Left cardiac atrium (tissue), 4 donors: ENCODE results near the gene LGALS7. TPM values are rescaled to one million over a fixed set of nuclear protein-coding genes. Genes with fewer than 3 reads are reported as not detected.

Experiments used
- ATAC-seq, 2 donors: fragments of 200-7000 bp; cut with Tn5 transposase; one replicate each; pipeline ENCODE4 v1.9.1; 2020; ENCODE audit warnings: mild to moderate bottlenecking in 2 of 2, moderate library complexity in 2 of 2
- DNase-seq: peaks from one replicate; pipeline ENCODE4 v3.0.0-alpha.2; 2020
- intact Hi-C, 2 donors: fragments of 100-400 bp; cut with DNase I; formaldehyde crosslinking; loops; one replicate each; pipeline versions ENCODE4 v1.14.1 to v1.15.1; 2022 to 2023
- total RNA-seq, 2 donors: library from RNA; stranded (reverse); fragmentation: NEBNext Ultra II Directional; extraction: Animal tissue kit (Norgen Biotek cat#: 25700); gene quantifications; one replicate each; pipeline ENCODE4 v1.2.1, GENCODE V29; 2021
- donor health status: DM: no; HTN: yes; CAD: no.
- donor health status: DM: no; HTN: yes; CAD: no; lungs with severe emphysema.
- donor health status: DM: yes; HTN: yes; CAD: no.
- donor health status: Dilated cardiomyopathy.

The LGALS7 gene
- total RNA-seq, 2 donors from 2014 or later = not detected

GRCh38 chr19:38733241-38733492, 40.1 kb downstream of the LGALS7 start:
- intact Hi-C loops = no loop called here
- ATAC-seq = no peak
- peak; percentile 17 for DNase-seq

DNA sequence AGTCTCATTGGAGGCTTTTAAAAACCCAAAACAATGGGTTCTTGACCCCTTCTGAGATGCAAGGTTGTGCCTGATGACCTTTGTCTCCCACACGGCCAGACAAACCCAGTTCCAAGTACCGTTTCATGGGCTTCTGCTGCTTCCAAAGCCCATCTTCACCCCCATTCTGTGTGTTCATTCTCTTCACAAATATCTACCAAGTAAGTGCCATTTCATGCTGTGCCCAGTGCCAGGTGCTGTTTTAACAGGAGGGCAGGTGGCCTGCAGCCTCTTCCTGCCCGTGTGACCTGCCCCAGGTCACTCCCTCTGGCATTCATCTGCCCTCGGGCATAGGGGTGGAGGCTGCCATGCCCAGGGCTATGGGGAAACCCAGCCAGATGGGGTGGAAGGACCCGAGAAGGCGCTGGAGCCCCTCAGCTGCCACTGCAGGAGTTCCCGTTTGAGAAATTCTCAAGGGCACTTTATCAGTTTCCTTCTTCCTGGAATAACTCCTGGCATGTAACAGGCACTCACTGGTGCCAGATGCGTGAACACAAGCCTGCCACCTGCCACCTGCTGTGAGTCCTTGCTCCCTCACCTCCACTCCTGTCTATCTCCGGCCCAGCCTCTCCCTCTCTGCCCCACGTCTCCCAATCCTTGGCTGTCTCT, 41.5 kb downstream of the LGALS7 start:
- no peak for ATAC-seq
- intact Hi-C loops = no loop called here
- peak; percentile 20 for DNase-seq

- DNase-seq (peak; percentile 19), ATAC-seq (no peak)
- intact Hi-C loops = no loop called here
Observed at GRCh38 chr19:38730731-38731589, 42.4 kb downstream of the LGALS7 start.

DNA sequence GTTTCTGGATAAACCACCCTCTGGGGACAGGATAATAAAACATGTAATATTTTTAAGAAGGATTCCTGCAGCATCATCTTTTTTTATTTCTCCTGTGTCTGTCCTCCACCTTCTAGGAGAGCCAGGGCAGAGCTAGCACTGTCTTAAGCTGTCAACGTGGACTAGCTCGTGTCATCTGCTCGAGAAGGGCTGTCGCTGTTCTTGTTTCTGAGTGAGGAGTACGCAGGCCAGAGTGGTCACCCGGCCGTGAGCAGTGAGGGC, 42.9 kb downstream of the LGALS7 start:
- peak; percentile 26 for DNase-seq
- intact Hi-C loops = no loop called here
- ATAC-seq = no peak

DNA sequence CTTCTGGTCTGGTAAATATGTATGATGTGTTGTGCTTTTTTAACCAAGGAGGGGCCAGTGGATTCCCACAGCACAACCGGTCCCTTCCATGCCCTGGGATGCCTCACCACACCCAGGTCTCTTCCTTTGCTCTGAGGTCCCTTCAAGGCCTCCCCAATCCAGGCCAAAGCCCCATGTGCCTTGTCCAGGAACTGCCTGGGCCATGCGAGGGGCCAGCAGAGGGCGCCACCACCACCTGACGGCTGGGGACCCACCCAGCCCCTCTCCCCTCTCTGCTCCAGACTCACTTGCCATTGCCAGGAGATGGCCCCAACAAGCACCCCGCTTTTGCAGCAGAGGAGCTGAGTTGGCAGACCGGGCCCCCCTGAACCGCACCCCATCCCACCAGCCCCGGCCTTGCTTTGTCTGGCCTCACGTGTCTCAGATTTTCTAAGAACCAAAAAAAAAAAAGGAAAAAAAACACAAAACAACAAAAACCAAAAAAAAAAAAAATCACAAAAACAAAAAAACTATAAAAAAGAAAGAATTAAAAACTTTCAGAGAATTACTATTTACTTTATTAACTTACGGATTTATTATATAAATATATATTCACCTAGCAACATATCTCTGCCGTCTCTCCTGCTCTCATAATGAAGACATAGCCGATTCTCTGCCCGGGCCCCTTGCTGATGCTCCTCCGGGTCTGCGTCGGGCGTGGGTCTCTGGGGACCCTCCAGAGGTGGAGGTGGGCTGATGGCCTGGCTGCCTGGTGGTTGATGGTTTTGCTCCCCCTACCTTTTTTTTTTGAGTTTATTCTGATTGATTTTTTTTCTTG, 43.5 kb downstream of the LGALS7 start:
- DNase-seq = peak; percentile 82
- peak; percentile 21 to 45 for ATAC-seq
- intact Hi-C loops = no loop called here

DNA sequence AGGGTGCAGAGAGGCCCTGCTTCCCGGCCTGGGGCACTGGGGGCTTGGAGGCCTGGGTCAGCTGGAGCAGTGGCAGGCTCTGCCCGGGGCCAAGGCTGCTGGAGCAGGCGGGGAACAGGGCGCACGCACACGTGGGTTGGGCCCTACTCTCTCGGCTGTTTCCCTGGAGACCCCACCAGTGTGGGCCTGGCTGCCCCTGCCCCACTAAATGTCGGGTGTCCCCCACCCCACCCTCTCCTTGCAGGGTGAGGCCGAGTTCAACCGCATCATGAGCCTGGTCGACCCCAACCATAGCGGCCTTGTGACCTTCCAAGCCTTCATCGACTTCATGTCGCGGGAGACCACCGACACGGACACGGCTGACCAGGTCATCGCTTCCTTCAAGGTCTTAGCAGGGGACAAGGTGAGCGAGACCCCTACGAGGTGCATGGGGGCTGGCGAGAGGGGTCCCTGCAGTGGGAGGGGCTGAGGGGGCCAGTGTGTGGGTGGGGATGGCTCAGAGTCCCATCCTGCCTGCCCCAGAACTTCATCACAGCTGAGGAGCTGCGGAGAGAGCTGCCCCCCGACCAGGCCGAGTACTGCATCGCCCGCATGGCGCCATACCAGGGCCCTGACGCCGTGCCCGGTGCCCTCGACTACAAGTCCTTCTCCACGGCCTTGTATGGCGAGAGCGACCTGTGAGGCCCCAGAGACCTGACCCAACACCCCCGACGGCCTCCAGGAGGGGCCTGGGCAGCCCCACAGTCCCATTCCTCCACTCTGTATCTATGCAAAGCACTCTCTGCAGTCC, 44.4 kb downstream of the LGALS7 start:
- intact Hi-C loops = no loop called here
- no peak for ATAC-seq
- peak; percentile 34 for DNase-seq

GRCh38 chr19:38727868-38728660, 45.3 kb downstream of the LGALS7 start:
- ATAC-seq = peak; percentile 24 to 56
- intact Hi-C loops = no loop called here
- peak; percentile 61 for DNase-seq

DNA sequence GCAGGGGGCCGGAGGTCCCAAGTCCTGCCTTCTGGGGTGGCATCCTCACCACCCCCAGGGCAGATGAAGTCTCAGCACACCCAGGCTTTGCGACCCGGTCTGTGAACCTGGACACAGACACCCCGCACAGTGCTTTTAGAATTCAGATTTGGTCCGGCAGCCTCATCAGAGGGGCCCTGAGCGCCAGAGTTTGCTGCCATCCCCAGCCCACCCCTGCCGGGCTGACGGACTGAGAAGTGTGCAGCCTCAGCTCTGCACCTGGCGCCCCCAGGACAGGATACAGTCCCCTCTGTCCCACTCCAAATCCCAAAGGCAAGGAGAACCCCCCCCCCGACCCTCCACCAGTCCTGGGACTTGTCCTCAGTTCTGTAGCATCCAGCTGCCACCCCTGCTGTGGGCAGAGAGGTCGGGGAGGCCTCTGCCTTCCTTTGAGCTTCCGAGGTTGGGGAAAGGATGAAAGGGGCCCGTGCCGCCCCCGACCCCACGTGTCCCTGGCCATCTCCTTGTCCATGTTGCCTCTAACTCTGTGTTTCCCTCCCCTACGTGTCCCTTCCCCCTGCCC, 45.9 kb downstream of the LGALS7 start:
- ATAC-seq (no peak), DNase-seq (peak; percentile 19)
- intact Hi-C loops = no loop called here

DNA sequence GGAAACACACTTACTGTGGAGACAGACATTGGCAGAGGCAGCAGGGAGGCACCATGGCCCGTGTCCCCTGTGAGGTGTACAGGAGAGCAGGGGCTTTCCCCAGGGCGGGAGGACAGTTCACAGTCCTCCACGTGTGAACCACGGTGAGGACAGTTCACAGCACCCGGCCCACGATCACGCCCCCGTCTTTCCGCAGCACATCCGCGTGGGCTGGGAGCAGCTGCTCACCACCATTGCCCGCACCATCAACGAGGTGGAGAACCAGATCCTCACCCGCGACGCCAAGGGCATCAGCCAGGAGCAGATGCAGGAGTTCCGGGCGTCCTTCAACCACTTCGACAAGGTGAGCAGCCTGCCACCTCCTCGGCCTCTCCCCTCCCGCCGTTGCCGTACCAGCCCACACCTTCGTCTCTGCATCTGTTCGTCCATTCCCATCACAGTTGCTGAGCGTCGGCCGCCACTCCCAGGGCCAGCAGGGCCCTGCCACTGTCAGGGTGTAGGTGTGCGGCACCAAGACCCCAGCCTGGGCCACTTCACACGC, 46.5 kb downstream of the LGALS7 start:
- intact Hi-C loops = no loop called here
- ATAC-seq (no peak), DNase-seq (no peak)

- DNase-seq (no peak), ATAC-seq (no peak)
- intact Hi-C loops = no loop called here
Observed at GRCh38 chr19:38726284-38726673, 47.0 kb downstream of the LGALS7 start.

- intact Hi-C loops = no loop called here
- DNase-seq (no peak), ATAC-seq (no peak)
Observed at GRCh38 chr19:38725469-38726283, 47.6 kb downstream of the LGALS7 start.

DNA sequence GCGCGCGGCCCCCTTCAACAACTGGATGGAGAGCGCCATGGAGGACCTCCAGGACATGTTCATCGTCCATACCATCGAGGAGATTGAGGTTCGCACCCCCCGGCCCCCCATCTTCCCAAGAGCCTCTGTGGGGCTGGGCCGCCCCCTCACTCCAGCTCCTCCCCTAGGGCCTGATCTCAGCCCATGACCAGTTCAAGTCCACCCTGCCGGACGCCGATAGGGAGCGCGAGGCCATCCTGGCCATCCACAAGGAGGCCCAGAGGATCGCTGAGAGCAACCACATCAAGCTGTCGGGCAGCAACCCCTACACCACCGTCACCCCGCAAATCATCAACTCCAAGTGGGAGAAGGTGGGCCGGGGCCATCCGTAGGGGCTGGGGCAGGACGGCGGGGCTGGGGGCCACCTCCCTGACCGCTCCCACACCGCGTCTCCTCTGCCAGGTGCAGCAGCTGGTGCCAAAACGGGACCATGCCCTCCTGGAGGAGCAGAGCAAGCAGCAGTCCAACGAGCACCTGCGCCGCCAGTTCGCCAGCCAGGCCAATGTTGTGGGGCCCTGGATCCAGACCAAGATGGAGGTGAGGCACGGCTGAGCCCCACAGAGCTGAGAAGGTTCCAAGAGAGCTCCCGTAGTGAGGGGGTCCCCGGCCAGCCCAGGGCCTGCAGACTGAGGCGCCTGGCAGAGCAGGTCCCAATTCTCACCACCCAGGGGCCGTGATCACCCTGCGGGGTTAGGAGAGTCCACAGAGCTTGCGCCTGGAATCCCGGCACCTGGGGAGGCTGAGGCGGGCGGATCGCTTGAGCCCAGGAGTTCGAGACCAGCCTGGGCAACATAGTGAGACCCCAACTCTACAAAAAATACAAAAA, 49.1 kb downstream of the LGALS7 start:
- DNase-seq = no peak
- intact Hi-C loops = no loop called here
- no peak for ATAC-seq

GRCh38 chr19:38723606-38723965, 49.7 kb downstream of the LGALS7 start:
- ATAC-seq = no peak
- DNase-seq = no peak
- intact Hi-C loops = no loop called here

GRCh38 chr19:38722947-38723605, 50.2 kb downstream of the LGALS7 start:
- ATAC-seq = no peak
- intact Hi-C loops = no loop called here
- DNase-seq = no peak

DNA sequence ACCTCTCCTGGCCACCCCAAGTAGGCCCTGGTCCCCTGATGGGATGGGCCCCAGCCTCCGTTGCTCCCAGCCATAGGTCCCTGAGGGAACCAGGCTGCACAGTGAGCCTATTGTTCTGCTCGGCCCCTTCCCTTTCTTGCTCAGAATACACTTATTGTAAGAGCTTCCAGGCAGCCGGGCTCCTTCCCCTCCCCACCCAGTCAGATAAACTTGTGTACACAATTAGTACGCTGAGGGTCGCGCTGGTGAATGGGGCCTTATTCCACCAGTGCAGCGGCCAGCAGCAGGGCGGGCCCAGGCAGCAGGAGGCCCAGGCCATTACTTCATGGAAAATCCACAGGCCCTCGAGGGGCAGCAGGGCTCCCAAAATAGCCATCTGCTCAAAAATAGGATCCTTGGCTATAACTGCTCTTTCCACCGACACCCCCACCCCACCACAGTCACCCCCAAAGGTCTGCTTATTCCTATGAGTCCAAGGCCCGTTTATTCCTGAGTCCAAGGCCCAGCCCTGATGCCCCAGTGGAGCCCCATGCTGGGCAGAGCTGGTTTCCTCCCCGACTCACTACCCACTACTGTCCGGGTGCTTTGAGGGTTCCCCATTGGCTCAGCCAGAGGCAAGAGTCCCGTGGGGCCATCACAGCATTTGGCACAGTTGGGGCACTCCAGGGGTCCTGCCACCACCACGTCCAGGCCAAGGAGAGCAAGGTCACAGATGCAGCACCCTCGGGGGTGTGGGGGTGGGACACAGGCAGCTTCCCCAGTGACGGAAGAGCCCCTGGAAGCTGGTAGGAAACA, 51.1 kb downstream of the LGALS7 start:
- DNase-seq (peak; percentile 82), ATAC-seq (peak; percentile 19 to 31)
- intact Hi-C loops = no loop called here
